DOHH2 (cell line): Measurements from ENCODE around the gene CD247.

Experiments
- H3F3A ChIP-seq: fragments of 200-600 bp; sonication (generic), shearing (Covaris generic); 2 replicates; pipeline ENCODE4 v1.6.0; 2016; ENCODE audit warnings: antibody characterized with exemption, mild to moderate bottlenecking; ENCODE audit not compliant: control insufficient read depth, insufficient read depth
- H3K27ac ChIP-seq: fragments of 200-600 bp; sonication (generic); 2 replicates; pipeline ENCODE4 v1.5.1; 2014; ENCODE audit warnings: low read depth, mild to moderate bottlenecking, low read length, moderate library complexity
- H3K27me3 ChIP-seq: fragments of 200-600 bp; sonication (generic); 2 replicates; pipeline ENCODE4 v1.6.1; 2014; ENCODE audit warnings: mild to moderate bottlenecking, low read length, mixed read lengths; ENCODE audit not compliant: control insufficient read depth
- H3K36me3 ChIP-seq: fragments of 200-600 bp; sonication (generic); 2 replicates; pipeline ENCODE4 v1.6.1; 2014; ENCODE audit warnings: mild to moderate bottlenecking, low read length, moderate library complexity, mixed read lengths; ENCODE audit not compliant: control insufficient read depth
- H3K4me1 ChIP-seq: fragments of 200-600 bp; sonication (generic); 2 replicates; pipeline ENCODE4 v1.6.1; 2014; ENCODE audit warnings: mild to moderate bottlenecking, low read length, mixed read lengths; ENCODE audit not compliant: control insufficient read depth
- H3K4me2 ChIP-seq: fragments of 200-600 bp; sonication (generic); 2 replicates; pipeline ENCODE4 v1.6.0; 2014; ENCODE audit warnings: mild to moderate bottlenecking, low read length, moderate library complexity
- H3K4me3 ChIP-seq: fragments of 200-600 bp; sonication (generic); 2 replicates; pipeline ENCODE4 v1.5.1; 2014; ENCODE audit warnings: mild to moderate bottlenecking, low read length, mixed read lengths
- H3K79me2 ChIP-seq: fragments of 200-600 bp; sonication (generic); 2 replicates; pipeline ENCODE4 v1.6.1; 2014; ENCODE audit warnings: mild to moderate bottlenecking, low read length, mixed read lengths; ENCODE audit not compliant: control insufficient read depth
- H3K9me2 ChIP-seq: fragments of 200-600 bp; sonication (generic); replicated peaks from 2 replicates; pipeline ENCODE4 v1.6.1; 2014; ENCODE audit warnings: mild to moderate bottlenecking, low read length, mixed read lengths; ENCODE audit not compliant: control insufficient read depth
- H3K9me3 ChIP-seq: fragments of 200-600 bp; sonication (generic); 2 replicates; pipeline ENCODE4 v1.6.1; 2014; ENCODE audit warnings: antibody characterized with exemption, low read length, mixed read lengths; ENCODE audit not compliant: control insufficient read depth, insufficient read depth
- H4K20me1 ChIP-seq: fragments of 200-600 bp; sonication (generic); 2 replicates; pipeline ENCODE4 v1.6.0; 2014; ENCODE audit warnings: low read depth, mild to moderate bottlenecking, antibody characterized with exemption, low read length, moderate library complexity; ENCODE audit not compliant: control insufficient read depth, insufficient read depth
- CTCF ChIP-seq: fragments of 200-600 bp; sonication (generic); IDR thresholded peaks from one replicate; pipeline ENCODE4 v1.5.1; 2014; ENCODE audit warnings: antibody characterized with exemption, mild to moderate bottlenecking, low read depth, low read length; ENCODE audit not compliant: poor library complexity, severe bottlenecking
- EZH2phosphoT487 ChIP-seq: fragments of 200-600 bp; sonication (generic); IDR thresholded peaks from 2 replicates; pipeline ENCODE4 v1.6.1; 2017; ENCODE audit warnings: borderline replicate concordance, mild to moderate bottlenecking, antibody characterized with exemption, low read length, moderate library complexity, mixed read lengths

CD247 gene

GRCh38 chr1:167457936-167458584, 60.3 kb downstream of the CD247 start:
- no peaks in the 10 kb centered on the region for H3K79me2 ChIP-seq
- H3K9me2 ChIP-seq, result no peaks in the 10 kb centered on the region
- peaks cover 29% of the 10 kb centered on the region for H3K27me3 ChIP-seq
- no peaks in the 10 kb centered on the region for H4K20me1 ChIP-seq
- no peak for TF ChIP-seq EZH2phosphoT487
- no peak for TF ChIP-seq CTCF
- H3K36me3 ChIP-seq, result no peaks in the 10 kb centered on the region
- H3K4me3 ChIP-seq, result no peak overlapping the region
- no peak overlapping the region for H3K27ac ChIP-seq
- H3K9me3 ChIP-seq, result no peaks in the 10 kb centered on the region
- H3K4me2 ChIP-seq, result no peak overlapping the region
- H3F3A ChIP-seq, result 0 out of 2 replicates have a peak, but pooled peaks cover 4% of the 10 kb centered on the region
- H3K4me1 ChIP-seq, result peaks cover 19% of the 10 kb centered on the region

GRCh38 chr1:167456926-167457325, 61.4 kb downstream of the CD247 start:
- H3K4me1 ChIP-seq, result peaks cover 19% of the 10 kb centered on the region

GRCh38 chr1:167456524-167456923, 61.8 kb downstream of the CD247 start:
- no peaks in the 10 kb centered on the region for H4K20me1 ChIP-seq
- no peak overlapping the region for H3K4me2 ChIP-seq
- no peak overlapping the region for H3K27ac ChIP-seq
- H3K79me2 ChIP-seq, result no peaks in the 10 kb centered on the region
- H3K4me1 ChIP-seq, result peaks cover 19% of the 10 kb centered on the region
- H3K27me3 ChIP-seq, result peaks cover 29% of the 10 kb centered on the region
- TF ChIP-seq EZH2phosphoT487 (no peak), CTCF (no peak)
- H3K9me3 ChIP-seq, result no peaks in the 10 kb centered on the region
- 0 out of 2 replicates have a peak, but pooled peaks cover 4% of the 10 kb centered on the region for H3F3A ChIP-seq
- no peaks in the 10 kb centered on the region for H3K36me3 ChIP-seq
- H3K9me2 ChIP-seq, result no peaks in the 10 kb centered on the region
- no peak overlapping the region for H3K4me3 ChIP-seq

More at GRCh38 chr1:167456926-167457325, 61.4 kb downstream of the CD247 start:
- H3K27me3 ChIP-seq, result peaks cover 29% of the 10 kb centered on the region
- no peak overlapping the region for H3K4me2 ChIP-seq
- TF ChIP-seq CTCF, result no peak
- TF ChIP-seq EZH2phosphoT487, result no peak
- H3K27ac ChIP-seq, result no peak overlapping the region
- 0 out of 2 replicates have a peak, but pooled peaks cover 4% of the 10 kb centered on the region for H3F3A ChIP-seq
- no peaks in the 10 kb centered on the region for H4K20me1 ChIP-seq
- no peaks in the 10 kb centered on the region for H3K79me2 ChIP-seq
- no peaks in the 10 kb centered on the region for H3K9me3 ChIP-seq
- H3K36me3 ChIP-seq, result no peaks in the 10 kb centered on the region
- no peak overlapping the region for H3K4me3 ChIP-seq
- no peaks in the 10 kb centered on the region for H3K9me2 ChIP-seq
